GM18861 (cell line): ENCODE results near the gene OTUD3.
"Not testable (repeated sequence)": the region's sequence is repeated elsewhere in the genome, so short reads cannot be mapped to it uniquely, and the experiment has no call there.

ENCODE experiments used
- ATAC-seq: cut with Tn5 transposase; IDR thresholded peaks from one replicate; pipeline ENCODE4 v1.9.1; 2021; ENCODE audit not compliant: unreplicated experiment

OTUD3 gene

DNA sequence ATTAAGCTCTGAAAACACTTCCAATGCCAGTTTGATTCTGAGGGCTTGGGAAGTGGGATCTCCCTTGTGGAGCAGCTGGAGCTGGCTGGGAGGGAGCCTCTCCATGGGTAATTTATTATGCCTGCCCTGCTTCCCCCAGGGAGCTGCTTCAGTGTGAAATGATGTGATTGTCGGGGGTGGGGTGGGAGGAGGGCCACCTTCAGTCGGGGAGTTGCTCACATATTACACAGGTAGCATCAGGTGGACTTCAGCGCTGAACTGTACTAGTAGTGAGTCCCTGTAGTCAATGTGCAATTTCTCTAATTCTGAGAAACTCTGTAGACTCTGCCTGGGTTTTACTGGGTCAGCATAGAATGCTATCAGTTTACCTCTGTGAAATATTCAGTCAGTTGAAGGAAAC, 28.5 kb downstream of the OTUD3 start:
- no peak for ATAC-seq

DNA sequence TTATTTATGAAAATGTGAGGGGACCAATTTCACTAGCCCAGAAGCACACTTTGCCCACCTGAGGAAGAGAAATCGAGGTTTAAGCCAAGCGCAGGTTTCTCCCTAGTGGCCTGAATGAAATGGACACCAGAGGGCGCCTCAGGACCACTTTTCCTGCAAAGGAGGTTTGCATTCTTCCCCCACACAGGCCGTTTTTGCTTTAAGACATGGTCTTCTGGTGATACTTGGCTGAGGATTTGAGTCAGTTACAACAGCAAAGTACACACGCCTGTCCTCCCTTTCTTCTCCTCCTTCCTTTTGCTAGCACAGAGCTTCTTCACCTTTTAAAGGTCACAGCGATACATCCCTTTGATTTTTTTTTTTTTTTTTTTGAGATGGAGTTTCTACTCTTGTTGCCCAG, 35.9 kb downstream of the OTUD3 start:
- no peak for ATAC-seq

DNA sequence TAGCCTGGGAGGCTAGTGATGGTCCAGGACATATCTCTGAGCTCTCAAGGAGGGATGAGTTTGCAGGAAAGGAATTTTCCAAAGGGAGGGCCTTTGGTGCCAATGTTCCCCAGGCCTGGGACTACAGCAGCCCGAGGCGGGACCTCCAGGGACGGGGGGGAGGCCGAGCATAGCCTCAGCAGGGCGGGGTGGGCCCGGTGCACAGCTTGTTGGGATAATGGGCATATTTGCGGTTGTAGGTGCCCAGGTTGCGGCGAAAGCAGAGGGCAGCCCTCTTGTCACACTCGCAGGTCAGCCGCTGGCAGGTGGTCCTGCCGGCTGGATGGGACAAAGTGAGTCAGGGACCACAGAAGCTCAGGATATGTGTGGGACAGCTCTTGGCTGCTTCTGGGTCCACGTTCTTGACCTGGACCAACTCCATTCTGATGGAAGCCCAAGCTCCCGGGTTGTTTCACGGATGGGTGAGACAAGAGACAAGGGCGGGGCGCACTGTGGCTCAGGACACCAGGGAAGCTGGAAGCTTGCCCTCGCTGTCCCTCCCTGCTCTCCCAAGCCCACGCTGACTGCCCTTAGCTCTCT, 38.0 kb downstream of the OTUD3 start:
- ATAC-seq, result no peak

DNA sequence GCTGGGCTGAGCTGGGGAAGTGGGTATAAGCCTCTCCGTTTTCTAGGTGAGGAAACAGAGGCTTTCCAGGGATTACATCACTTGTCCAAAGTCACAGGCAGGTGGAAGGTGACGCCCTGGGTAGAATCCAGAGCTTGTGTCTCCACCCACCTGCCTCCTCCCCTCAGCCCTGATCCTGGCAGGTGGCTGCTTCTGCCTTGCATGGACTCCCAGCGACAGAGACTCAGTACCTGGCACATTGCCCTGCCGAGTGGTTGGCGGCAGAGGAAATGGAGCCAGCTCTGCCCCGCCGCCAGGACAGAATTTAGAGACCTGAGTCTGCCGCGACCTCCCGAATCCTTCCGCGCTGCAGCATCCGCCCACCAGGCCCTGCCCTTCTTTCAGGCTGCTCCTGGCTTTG, 39.1 kb downstream of the OTUD3 start:
- no peak for ATAC-seq

DNA sequence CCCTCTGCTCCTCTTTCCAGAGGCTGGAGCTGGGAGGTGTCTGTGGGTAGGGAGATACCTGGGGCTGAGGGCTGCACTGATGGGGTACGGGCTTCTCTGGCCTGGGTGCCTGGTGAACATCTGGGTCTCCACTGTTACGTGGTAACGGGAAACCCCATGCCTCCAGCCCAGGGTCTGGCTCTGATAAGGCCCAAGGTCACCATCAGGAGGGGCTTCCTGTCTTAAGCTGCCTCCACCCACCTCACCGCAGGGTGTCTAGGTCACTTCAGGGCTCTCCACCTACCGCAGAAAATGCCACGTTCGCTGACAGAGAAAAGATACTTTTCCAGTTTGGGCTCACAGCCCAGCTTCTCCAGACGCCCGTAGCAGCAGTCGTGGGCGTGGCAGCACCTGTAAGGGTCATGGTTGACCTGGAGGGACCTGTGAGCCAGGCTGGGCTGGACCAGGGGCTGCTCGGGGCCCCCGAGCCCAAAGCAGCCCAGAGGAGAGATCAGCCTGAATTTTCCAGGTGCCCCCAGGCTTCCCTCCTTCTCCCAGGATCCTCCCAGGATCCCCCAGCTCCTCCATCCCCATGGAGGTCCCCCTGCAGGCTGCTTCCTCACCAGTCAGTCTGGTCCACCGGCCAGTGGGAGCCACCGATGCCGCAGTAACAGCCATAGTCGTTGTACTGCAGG, 40.0 kb downstream of the OTUD3 start:
- no peak for ATAC-seq

DNA sequence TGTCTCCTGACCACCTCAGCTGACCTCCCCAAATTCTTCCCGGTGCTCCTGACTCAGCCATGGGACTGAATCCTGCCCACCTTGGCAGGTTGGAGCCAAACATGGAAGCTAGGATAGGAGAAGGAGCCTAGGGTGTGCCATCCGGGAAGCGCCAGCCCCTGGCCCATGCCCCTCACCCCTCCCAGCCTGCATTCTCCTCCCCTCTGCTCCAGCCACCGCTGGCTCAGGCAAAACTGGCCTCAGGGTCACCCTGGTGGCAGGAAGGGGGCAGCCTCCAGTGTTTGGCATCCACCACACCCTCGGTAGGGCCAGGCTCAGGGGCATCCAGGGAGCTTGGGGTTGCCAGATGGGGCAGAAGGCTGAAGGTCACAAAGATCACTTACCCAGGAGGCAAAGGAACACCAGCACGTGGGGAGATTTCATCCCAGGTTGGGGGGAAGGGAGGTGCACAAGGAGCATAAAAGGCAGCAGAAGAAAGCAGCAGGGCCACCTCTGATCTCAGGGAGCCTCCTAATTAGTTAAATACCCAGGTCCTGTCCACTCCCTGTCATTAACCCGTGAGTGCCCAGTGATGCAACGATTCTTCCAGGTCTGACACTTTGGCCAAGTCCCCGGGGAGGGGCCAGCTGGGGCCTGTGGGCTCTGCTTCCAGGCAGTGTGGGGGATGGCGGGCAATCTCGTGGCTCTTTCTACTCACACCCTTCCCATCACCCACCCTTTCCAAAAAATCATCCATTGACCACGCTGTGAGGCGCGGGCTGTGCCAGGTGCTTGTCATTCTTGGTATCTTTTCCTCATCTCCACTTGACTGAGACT, 41.1 kb downstream of the OTUD3 start, which contains the start of gene PLA2G2E:
Gene PLA2G2E, minus strand, starts transcription at position 481 of the 816 bp plus-strand sequence. Its CDS starts 58 bp downstream, at position 423.
- ATAC-seq, result no peak

DNA sequence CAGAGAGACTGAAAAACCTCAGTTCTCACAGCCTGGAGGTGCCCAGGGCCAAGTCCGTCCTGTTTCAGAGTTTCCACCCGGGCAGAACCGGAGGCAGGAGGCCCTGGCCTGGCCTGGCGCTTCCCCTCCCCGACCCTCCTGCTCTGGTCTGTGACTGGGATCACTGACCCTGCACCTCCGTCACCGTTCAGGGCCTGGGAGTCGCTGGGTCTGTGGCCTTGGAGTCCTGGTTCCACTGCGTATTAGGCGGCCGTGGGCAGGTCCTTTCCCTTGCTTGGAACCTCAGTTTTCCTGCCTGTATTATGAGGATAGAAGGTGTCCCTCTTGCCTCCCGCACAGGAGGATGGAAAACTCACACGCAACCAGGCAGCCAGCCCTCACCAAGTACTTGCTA, 41.8 kb downstream of the OTUD3 start:
- no peak for ATAC-seq

DNA sequence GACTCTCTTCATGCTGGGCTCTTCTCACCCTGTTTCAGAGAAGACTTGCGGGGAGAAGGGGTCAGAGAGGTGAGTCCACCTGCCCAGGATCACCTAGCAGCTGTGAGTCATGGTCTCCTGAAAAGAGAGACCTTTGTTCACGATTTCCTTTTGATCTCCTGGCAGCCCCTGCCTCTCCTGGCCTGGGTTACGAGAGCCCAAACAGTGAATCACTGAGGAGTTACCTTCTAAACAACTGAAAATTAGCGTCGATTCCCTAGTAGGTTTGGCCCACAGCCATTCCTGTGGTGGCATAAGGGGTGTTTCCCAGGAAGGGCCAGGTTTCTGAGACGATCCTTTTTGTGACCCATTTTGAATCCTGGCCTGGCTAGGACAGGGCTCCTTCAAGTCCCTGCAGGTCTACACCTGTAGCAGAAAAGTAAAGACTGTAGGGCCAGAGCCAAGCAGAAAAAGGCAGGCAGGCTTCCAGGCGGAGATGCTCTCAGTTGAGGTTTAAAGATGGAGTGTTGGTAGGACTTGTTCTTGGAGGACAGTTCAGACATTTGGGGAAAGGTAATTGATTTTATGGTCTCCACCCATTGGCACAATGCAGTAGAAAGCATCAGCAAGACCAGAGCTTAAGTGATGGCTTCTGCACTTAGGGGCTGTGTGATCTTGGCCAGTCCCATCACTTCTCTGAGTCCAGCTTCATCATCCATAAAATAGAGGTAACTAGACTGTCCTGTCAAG, 43.3 kb downstream of the OTUD3 start:
- no peak for ATAC-seq

DNA sequence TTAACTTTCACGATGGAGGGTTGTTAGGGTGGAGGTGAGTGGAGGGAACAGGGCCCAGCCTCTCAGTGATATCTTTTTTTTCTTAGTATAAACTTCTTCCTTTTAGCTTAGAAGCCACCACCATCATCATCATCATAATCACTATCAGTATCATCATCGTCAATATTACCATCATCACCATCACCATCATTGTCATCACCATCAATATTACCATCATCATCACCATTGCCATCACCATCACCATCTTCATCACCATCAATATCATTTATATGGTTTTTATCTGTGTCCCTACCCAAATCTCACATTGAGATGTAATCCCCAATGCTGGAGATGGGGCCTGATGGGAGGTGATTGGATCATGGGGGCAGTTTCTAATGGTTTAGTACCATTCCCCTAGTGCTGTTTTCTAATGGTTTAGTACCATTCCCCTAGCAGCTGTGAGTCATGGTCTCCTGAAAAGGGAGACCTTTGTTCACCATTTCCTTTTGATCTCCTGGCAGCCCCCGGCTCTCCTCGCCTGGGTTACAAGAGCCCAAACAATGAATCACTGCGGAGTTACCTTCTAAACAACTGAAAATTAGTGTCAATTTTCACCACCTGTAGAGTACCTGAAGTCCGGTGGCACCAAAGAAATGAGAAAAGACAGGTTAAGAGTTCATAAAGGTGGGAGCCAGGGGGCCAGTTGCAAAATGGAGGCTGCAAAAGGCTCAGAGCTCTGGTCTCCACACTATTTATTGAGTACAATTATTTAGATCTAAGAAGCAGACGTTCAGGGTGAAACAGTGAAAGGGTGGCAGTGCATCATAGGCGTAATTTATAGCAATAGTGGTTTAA, 44.3 kb downstream of the OTUD3 start:
- no peak for ATAC-seq

DNA sequence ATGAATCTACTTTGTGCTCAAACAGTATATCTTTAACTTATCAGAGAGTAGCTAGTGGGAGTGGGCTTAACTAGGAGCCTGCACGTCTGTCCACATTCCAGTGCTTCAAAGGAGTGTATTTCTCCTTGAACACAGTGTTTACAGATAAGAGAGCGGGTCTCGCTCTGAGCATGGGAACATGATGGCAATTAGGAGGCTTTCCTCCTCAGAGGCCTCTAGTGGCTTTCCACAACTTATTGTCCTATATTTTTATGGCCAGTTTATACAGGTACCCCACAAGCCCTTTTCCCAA, 44.9 kb downstream of the OTUD3 start:
- ATAC-seq, result not testable (repeated sequence)

DNA sequence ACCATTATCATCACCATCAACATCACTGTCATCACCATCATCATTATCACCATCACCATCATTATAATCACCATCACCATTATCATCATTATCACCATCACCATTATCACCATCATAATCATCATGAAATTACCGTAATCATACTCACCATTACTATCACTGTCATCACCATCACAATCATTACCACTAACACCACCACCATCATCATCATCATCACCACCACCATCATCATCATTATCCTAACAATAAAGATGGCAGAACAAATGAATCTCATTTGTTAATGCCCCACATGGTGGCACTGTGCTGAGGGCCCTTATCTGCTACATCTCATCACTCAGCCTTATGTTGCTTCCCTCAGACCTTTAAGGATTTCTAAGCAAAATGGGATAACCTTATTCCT, 50.7 kb downstream of the OTUD3 start:
- ATAC-seq, result no peak

DNA sequence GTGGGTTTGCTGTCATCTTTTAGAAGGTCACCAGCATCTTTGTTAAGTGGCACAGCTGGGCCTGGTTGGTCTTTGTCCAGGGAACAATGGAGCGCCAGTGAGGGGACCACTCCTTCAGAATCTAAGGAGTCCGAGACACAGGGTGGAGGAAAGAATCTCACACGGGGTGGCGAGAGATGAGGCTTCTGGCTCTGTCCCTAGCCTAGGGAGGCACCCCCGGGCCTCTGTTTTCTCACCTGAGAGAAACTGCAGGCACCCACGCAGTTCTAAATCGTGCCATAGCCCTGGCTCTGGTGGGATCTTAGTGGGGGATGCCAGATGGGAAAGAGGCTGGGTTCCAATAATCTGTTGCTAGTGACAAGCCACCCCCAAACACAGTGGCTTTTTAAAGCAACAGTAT, 52.1 kb downstream of the OTUD3 start:
- ATAC-seq, result no peak

DNA sequence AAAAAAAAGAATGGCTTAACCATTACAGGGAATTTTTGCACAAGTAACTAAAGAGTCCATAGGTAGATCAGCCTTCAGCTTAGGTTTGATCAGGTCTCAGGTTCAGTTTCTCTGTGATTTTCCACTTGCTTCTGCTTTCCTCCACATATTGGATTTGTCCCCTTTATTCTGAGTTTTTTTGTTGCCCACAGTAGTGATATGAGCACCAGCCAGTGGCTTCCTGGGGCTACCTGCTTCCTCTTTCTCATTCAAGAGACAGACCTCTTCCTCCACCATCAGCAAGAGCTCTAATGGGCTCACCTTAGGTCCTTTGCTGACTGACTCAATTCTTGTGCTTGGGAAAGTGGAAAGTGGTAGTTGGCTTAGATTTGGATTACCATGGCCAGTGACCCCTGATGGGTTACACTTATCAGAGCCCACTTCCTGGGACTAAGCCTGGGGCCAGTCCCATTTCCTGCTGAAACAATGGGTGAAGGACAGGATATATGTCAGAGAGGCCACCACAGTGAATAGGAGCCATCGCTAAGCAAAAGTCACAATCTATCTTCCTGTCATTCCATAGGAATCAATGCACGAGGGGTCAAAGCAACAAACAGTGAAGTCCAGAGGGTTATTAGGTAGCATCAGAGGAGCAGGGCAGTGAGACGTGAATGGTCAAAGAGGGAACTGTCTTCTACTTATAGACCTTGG, 54.0 kb downstream of the OTUD3 start:
- no peak for ATAC-seq

DNA sequence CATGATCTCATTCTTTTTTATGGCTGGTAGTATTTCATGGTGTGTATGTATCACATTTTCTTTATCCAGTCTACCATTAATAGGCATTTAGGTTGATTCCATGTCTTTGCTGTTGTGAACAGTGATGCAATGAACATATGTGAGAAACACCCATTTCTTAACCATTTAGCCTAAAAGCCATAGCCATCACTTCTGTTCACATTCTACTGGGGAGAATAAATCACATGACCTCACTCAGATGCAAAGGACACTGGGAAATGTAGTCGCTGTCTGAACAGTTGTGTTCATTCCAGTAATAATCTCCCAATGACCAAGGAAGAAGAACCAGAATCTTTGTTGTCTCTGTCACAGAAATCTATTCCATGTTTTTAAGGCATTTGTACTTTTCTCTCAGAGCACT, 56.3 kb downstream of the OTUD3 start:
- no peak for ATAC-seq

DNA sequence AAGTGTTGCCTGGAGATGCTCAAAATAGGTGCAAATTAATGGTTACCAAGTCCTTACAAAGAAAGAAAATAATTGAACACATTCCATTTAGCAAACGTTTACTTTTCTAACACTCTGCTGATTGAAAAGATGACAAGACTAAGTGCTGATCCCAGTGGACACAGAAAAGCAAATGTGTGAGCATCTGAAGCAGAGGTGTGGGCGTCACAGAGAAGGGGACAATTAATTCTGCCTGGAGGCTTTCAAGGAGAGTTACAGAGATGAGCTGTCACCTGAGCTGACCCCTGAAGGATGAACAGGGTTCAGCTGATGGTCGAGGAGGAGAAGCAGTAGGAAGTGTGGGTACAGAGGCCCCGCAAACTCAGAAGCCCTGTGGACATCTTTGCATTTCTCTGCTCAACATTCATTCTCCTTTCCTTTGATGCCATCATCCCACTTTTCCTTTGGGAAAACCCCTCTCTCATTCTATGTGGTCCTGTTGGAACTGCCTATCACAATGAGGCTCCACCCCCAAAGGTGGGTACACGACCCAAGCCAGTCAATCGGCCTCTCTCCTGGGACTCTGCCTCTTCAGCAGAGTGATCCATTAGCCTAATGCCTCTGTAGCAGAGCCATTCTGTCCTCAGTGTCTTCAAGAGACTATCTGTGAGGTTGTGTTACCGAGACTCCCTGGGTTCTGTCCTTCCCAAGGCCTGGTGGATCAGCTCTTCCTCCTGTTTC, 58.5 kb downstream of the OTUD3 start:
- ATAC-seq, result no peak

DNA sequence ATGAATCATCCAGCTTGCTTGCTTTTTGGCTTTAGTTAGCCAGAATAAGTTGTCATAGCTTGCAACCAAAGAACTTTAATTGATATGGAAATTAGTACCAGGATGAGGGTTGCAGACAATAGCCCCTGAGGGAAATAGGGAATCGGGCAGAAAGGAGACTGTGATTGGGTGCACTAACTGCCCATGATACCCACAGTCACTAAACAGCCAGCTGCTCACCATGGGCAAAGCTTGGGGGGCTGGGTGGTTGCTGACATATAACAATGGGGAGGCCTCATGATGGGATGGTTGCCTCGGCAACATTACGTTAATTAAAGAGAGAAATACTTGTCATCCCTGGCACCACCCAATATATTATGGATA, 59.0 kb downstream of the OTUD3 start:
- ATAC-seq, result no peak

DNA sequence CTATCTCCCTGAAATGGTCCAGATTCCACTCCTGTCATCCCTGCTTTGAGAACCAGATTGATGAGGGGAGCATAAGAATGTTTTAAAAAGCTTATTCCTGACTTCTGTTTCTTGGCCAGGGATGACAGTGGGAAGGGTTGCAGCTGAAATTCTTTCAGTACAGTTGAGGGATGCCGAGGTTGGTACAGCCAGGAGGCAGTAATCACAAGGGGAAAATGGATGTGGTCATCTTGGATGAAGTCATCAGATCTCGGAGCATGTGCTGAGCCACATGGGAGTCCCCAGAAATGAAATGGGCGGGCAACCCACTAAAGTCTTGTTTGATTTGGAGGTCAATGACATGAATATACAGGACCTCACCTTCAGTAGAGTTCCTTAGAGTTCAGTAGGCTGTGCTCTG, 59.9 kb downstream of the OTUD3 start:
- ATAC-seq, result no peak

DNA sequence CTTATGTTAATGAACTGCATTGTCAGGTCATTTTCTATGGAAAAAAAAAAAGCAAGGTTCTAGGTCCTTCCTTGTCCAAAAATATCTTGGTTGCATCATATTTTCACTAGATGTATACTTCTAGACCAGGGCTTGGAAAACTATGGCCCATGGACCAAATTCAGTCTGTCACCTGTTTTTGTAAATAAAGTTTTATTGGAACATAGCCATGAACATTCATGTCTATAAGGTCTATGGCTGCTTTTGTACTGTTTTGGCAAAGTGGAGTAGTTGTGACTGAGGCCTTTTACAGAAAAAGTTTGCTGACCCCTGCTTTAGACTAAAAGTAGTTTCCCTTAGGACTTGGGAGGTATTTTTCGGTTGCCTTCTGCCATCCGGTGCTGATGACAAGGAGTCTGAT, 60.5 kb downstream of the OTUD3 start:
- ATAC-seq, result no peak

DNA sequence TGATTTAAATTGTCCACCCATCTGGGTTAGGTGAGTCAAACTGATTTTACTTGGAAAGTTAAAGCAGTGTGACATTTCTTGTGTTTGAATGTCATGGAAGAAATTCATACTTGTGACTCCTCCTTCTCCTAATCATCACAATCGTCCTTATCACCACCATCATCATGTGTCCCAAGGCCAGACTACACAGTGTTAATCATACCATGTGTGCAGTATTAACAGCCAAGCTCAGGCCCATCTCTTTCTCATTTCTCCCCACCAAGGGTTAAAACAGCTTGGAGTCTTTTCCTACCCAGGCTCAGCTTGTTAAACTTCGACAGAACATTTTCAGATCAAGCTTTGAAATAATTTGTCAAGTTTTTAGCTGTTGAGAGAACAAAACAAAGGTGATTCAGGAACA, 63.7 kb downstream of the OTUD3 start:
- no peak for ATAC-seq

DNA sequence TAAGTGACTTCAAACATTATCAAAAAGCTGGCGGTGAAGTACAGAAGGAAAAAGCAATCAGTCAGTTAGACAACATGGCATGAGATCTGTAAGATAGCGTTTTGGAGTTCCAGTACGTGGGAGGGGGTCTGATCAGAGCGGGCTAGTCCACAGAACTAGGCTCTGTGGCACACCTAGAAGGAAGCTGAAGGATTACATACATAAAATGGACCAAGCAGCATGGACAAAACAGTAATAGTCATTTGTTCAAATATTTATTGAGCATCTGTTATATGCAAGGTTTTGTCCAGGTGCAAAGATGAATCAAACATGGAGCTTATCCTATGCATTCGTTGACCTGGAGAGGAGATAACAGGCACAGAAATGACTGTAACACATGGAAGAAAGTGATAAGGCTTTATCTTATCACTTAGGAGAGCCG, 64.1 kb downstream of the OTUD3 start:
- ATAC-seq, result no peak
